K562 (cell line): ENCODE measurements around the gene TBL2. TPM values are rescaled to one million over a fixed set of nuclear protein-coding genes. Genes with fewer than 3 reads are reported as not detected.

Source experiments
- CTBP1 ChIP-seq: fragments of 450-650 bp; IDR thresholded peaks from 2 replicates; pipeline ENCODE4 v1.6.1; 2016; ENCODE audit warnings: borderline replicate concordance
- HNRNPK ChIP-seq: fragments of 200-400 bp; formaldehyde crosslinking; IDR thresholded peaks from one replicate; pipeline ENCODE4 v1.6.1; 2018; ENCODE audit warnings: mild to moderate bottlenecking, low read depth, low read length; ENCODE audit not compliant: poor library complexity, severe bottlenecking
- MCM2 ChIP-seq: fragments of 450-650 bp; IDR thresholded peaks from 2 replicates; pipeline ENCODE4 v1.6.1; 2017; ENCODE audit warnings: low read depth, mild to moderate bottlenecking
- MCM3 ChIP-seq: fragments of 450-650 bp; IDR thresholded peaks from 2 replicates; pipeline ENCODE4 v1.6.1; 2016
- NONO ChIP-seq, 2 experiments: fragments of 200-400 bp in 1 of 2; fragments of 450-650 bp in 1 of 2; formaldehyde crosslinking in 1 of 2; IDR thresholded peaks; 2 replicates each; pipeline ENCODE4 v1.6.1; 2017; ENCODE audit warnings: low read depth in 2 of 2, mild to moderate bottlenecking in 2 of 2, moderate library complexity in 2 of 2, low read length in 1 of 2
- PRPF4 ChIP-seq: fragments of 200-400 bp; formaldehyde crosslinking; IDR thresholded peaks from one replicate; pipeline ENCODE4 v1.6.1; 2017; ENCODE audit warnings: low read length, low read depth, mild to moderate bottlenecking; ENCODE audit not compliant: insufficient read depth, poor library complexity, severe bottlenecking
- TEAD1 ChIP-seq, 2 experiments: fragments of 450-650 bp in 1 of 2; sonication (generic) in 1 of 2; formaldehyde crosslinking; IDR thresholded peaks; 2 replicates each; pipeline versions ENCODE4 v1.4.0 to v1.8.0; 2020 to 2022; ENCODE audit warnings: mild to moderate bottlenecking in 2 of 2, missing genetic modification reagents in 1 of 2
- XRCC5 ChIP-seq: fragments of 200-400 bp; formaldehyde crosslinking; IDR thresholded peaks from 2 replicates; pipeline ENCODE4 v1.6.1; 2017; ENCODE audit warnings: low read depth, mild to moderate bottlenecking, low read length
- ZNF644 ChIP-seq: fragments of 200-800 bp; sonication (Bioruptor generic); IDR thresholded peaks from 2 replicates; pipeline ENCODE4 v1.6.1; 2016; ENCODE audit warnings: low read depth, missing genetic modification characterization, missing compliant biosample characterization
- polyA plus RNA-seq, 8 experiments: library from polyadenylated mRNA; depleted of rRNA in 4 of 8; stranded (reverse) in 5 of 8; unstranded in 3 of 8; fragments of >200 nt; fragmentation: Nextera tagmentation in 2 of 8; fragmentation: Illumina TruSeq in 1 of 8; extraction: Ambion mirVana in 2 of 8; extraction: Trizol in 1 of 8; gene quantifications; 2 replicates each; pipeline versions ENCODE4 v1.2.1 to v1.2.3, GENCODE V29; 2011 to 2014; ENCODE audit warnings: inconsistent platforms in 1 of 8, missing spikeins in 1 of 8
- total RNA-seq, 7 experiments: library from RNA; depleted of rRNA in 6 of 7; stranded (reverse); fragments of >200 nt in 6 of 7; fragmentation: Illumina TruSeq in 2 of 7; extraction: Trizol in 2 of 7; gene quantifications; 2 replicates each; pipeline versions ENCODE4 v1.2.1 to v1.2.3, GENCODE V29; 2011 to 2021; ENCODE audit warnings: low replicate concordance in 1 of 7
- TF ChIP-seq, protein P1 (sequence below), 2 experiments: fragments of 450-650 bp; IDR thresholded peaks; 2 replicates each; pipeline ENCODE4 v1.6.1; 2016
- TF ChIP-seq, protein P2 (sequence below): fragments of 450-650 bp; formaldehyde crosslinking; conservative IDR thresholded peaks from 2 replicates; pipeline ENCODE4 v1.4.0; 2022; ENCODE audit warnings: mild to moderate bottlenecking, missing genetic modification characterization
- TF ChIP-seq, protein P3 (sequence below): fragments of 250-450 bp; sonication (Bioruptor Pico); IDR thresholded peaks from 2 replicates; pipeline ENCODE4 v1.5.0; 2021
- TF ChIP-seq, protein P4 (sequence below): sonication (generic); IDR thresholded peaks from 2 replicates; pipeline ENCODE4 v1.6.1; 2016
- TF ChIP-seq, protein P5 (sequence below): sonication (generic); formaldehyde crosslinking; IDR thresholded peaks from 2 replicates; pipeline ENCODE4 v1.8.0; 2022; ENCODE audit warnings: missing genetic modification reagents, mild to moderate bottlenecking, borderline replicate concordance
- TF ChIP-seq, protein P6 (sequence below): fragments of 450-650 bp; IDR thresholded peaks from 2 replicates; pipeline ENCODE4 v1.6.1; 2016; ENCODE audit warnings: antibody characterized with exemption
- TF ChIP-seq, protein P7 (sequence below): fragments of 200-800 bp; sonication (Bioruptor generic); IDR thresholded peaks from 2 replicates; pipeline ENCODE4 v1.6.1; 2017; ENCODE audit warnings: missing genetic modification characterization, missing compliant biosample characterization
- TF ChIP-seq, protein P8 (sequence below): sonication (generic); formaldehyde crosslinking; IDR thresholded peaks from 2 replicates; pipeline ENCODE4 v1.8.1; 2023; ENCODE audit warnings: mild to moderate bottlenecking, missing genetic modification reagents, moderate library complexity

Gene TBL2
- total and polyA plus RNA-seq, 9 of the 15 experiments (the other 6 are each of a cell fraction or from before 2014, with no cell fraction given) = 2.5 to 123 (median 49.2) TPM

DNA sequence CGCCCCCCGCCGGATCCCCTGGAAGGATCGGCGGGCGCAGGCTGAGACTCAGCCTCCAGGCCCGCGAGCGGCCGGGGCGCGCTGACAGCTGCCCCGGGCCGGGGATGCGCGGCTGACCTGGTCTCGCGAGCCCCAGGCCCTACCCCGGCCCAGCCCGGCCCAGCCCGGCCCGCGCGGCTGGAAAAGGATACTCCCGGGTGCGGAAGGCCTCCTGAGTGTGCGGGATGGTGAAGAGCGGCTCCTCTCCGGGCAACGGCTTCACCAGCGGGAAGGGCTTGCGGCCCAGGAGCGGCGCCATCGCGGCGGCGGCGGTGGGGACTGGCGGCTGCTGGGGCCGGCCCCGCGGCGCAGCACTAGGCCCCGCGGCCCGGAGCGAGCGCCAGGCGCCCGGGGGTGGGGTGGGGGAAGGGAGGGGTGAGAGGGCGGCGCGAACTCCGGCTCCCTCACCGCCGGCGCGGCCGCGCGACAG lies 56.7 kb downstream of the TBL2 start (continued):
- TF ChIP-seq, protein P1, sequence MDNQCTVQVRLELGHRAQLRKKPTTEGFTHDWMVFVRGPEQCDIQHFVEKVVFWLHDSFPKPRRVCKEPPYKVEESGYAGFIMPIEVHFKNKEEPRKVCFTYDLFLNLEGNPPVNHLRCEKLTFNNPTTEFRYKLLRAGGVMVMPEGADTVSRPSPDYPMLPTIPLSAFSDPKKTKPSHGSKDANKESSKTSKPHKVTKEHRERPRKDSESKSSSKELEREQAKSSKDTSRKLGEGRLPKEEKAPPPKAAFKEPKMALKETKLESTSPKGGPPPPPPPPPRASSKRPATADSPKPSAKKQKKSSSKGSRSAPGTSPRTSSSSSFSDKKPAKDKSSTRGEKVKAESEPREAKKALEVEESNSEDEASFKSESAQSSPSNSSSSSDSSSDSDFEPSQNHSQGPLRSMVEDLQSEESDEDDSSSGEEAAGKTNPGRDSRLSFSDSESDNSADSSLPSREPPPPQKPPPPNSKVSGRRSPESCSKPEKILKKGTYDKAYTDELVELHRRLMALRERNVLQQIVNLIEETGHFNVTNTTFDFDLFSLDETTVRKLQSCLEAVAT (IDR thresholded peaks at IDR 0.05) = no peak
- TF ChIP-seq HNRNPK = peak; percentile 79
- peak; percentile 50; the same call in 1 of the 2 replicates for TF ChIP-seq CTBP1
- TF ChIP-seq, protein P2, sequence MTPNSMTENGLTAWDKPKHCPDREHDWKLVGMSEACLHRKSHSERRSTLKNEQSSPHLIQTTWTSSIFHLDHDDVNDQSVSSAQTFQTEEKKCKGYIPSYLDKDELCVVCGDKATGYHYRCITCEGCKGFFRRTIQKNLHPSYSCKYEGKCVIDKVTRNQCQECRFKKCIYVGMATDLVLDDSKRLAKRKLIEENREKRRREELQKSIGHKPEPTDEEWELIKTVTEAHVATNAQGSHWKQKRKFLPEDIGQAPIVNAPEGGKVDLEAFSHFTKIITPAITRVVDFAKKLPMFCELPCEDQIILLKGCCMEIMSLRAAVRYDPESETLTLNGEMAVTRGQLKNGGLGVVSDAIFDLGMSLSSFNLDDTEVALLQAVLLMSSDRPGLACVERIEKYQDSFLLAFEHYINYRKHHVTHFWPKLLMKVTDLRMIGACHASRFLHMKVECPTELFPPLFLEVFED (CRISPR knock-in tag) = no peak
- TF ChIP-seq, protein P3, sequence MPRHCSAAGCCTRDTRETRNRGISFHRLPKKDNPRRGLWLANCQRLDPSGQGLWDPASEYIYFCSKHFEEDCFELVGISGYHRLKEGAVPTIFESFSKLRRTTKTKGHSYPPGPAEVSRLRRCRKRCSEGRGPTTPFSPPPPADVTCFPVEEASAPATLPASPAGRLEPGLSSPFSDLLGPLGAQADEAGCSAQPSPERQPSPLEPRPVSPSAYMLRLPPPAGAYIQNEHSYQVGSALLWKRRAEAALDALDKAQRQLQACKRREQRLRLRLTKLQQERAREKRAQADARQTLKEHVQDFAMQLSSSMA (CRISPR knock-in tag) = no peak
- no peak for TF ChIP-seq ZNF644 (tag)
- TF ChIP-seq, protein P4, sequence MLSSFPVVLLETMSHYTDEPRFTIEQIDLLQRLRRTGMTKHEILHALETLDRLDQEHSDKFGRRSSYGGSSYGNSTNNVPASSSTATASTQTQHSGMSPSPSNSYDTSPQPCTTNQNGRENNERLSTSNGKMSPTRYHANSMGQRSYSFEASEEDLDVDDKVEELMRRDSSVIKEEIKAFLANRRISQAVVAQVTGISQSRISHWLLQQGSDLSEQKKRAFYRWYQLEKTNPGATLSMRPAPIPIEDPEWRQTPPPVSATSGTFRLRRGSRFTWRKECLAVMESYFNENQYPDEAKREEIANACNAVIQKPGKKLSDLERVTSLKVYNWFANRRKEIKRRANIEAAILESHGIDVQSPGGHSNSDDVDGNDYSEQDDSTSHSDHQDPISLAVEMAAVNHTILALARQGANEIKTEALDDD = no peak
- peak; percentile 67 to 74 for TF ChIP-seq NONO (IDR thresholded peaks at IDR 0.05; ENCODE audit: low read depth in 2 of 2, low read length in 1 of 2)
- TF ChIP-seq, protein P5, sequence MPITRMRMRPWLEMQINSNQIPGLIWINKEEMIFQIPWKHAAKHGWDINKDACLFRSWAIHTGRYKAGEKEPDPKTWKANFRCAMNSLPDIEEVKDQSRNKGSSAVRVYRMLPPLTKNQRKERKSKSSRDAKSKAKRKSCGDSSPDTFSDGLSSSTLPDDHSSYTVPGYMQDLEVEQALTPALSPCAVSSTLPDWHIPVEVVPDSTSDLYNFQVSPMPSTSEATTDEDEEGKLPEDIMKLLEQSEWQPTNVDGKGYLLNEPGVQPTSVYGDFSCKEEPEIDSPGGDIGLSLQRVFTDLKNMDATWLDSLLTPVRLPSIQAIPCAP (CRISPR knock-in tag) = no peak
- no peak for TF ChIP-seq MCM3
- no peak for TF ChIP-seq XRCC5
- TF ChIP-seq MCM2 = no peak
- TF ChIP-seq, protein P6, sequence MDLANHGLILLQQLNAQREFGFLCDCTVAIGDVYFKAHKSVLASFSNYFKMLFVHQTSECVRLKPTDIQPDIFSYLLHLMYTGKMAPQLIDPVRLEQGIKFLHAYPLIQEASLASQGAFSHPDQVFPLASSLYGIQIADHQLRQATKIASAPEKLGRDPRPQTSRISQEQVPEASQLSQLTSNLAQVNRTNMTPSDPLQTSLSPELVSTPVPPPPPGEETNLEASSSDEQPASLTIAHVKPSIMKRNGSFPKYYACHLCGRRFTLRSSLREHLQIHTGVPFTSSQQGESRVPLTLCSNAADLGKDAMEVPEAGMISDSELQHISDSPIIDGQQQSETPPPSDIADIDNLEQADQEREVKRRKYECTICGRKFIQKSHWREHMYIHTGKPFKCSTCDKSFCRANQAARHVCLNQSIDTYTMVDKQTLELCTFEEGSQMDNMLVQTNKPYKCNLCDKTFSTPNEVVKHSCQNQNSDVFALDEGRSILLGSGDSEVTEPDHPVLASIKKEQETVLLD = no peak
- TF ChIP-seq, protein P7, sequence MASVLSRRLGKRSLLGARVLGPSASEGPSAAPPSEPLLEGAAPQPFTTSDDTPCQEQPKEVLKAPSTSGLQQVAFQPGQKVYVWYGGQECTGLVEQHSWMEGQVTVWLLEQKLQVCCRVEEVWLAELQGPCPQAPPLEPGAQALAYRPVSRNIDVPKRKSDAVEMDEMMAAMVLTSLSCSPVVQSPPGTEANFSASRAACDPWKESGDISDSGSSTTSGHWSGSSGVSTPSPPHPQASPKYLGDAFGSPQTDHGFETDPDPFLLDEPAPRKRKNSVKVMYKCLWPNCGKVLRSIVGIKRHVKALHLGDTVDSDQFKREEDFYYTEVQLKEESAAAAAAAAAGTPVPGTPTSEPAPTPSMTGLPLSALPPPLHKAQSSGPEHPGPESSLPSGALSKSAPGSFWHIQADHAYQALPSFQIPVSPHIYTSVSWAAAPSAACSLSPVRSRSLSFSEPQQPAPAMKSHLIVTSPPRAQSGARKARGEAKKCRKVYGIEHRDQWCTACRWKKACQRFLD (CRISPR knock-in tag) = no peak
- no peak for TF ChIP-seq PRPF4
- TF ChIP-seq TEAD1 (CRISPR knock-in tag; IDR thresholded peaks at IDR 0.05) = peak in 1 of 2 experiments; percentile 53; a peak in 1 of 4 replicates
- TF ChIP-seq, protein P8, sequence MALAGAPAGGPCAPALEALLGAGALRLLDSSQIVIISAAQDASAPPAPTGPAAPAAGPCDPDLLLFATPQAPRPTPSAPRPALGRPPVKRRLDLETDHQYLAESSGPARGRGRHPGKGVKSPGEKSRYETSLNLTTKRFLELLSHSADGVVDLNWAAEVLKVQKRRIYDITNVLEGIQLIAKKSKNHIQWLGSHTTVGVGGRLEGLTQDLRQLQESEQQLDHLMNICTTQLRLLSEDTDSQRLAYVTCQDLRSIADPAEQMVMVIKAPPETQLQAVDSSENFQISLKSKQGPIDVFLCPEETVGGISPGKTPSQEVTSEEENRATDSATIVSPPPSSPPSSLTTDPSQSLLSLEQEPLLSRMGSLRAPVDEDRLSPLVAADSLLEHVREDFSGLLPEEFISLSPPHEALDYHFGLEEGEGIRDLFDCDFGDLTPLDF (CRISPR knock-in tag) = no peak; the same call in 1 of the 2 replicates
